ENCODE results near the gene AICDA.

- TF ChIP-seq RAD21 (IDR thresholded peaks at IDR 0.05; ENCODE audit: low read length) (no peak), CTCF (IDR thresholded peaks at IDR 0.05) (no peak), POLR2AphosphoS5 (IDR thresholded peaks at IDR 0.05; ENCODE audit: low read depth, low read length) (no peak), MAX (IDR thresholded peaks at IDR 0.05; ENCODE audit: low read depth) (no peak), PBX3 (IDR thresholded peaks at IDR 0.05) (no peak), JUND (IDR thresholded peaks at IDR 0.05) (no peak), RCOR1 (IDR thresholded peaks at IDR 0.05; ENCODE audit: low read length) (no peak), GATA2 (CRISPR knock-in tag; IDR thresholded peaks at IDR 0.05) (no peak), SMC3 (IDR thresholded peaks at IDR 0.05; ENCODE audit: low read depth, low read length) (no peak), EP300 (IDR thresholded peaks at IDR 0.05; ENCODE audit: borderline replicate concordance in 1 of 2, low read depth in 1 of 2, low read length in 1 of 2) (no peak), EZH2phosphoT487 (IDR thresholded peaks at IDR 0.05; ENCODE audit: borderline replicate concordance, low read depth) (no peak), RFX5 (IDR thresholded peaks at IDR 0.05; ENCODE audit: low read length) (no peak)
These were observed 7.6 kb downstream of the AICDA start for GRCh38 chr12:8605057-8605456.
